ENCODE measurements around the gene NUDT14.

Gene NUDT14

DNA sequence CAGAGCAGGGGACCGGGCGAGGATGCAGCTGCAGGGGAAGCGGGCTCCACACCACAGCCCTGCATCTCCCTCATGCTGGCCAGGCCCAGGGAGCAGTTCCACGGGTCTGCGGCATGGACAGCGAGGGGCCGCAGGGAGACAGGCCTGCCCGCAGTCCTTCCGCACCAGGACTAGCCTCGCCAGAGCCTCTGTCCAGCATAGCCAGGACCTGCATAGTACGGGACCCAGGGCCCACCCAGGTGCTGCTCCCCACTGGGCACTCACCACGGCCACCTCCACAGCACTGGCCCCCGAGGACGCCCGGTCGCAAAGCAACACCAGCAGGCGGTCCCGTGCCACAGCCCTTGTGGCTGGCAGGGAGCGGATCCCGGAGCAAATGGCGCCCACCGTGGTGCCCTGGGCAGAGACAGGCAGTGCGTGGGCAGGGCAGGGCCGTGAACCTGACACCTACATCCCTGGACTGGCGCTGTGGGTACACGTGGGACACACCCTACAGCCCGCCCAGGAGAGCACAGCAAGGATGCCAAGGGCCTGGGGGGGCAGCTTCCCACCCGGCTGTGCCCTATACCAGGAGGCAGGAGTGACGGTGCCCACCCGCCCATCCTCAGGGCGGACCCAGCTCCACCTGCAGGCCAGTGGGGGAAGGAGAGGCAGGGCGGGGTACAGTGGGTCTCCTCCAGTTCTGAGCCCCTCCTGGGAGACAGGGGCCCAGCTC is 36.3 kb downstream of the NUDT14 start:
- no peak for DNase-seq

DNA sequence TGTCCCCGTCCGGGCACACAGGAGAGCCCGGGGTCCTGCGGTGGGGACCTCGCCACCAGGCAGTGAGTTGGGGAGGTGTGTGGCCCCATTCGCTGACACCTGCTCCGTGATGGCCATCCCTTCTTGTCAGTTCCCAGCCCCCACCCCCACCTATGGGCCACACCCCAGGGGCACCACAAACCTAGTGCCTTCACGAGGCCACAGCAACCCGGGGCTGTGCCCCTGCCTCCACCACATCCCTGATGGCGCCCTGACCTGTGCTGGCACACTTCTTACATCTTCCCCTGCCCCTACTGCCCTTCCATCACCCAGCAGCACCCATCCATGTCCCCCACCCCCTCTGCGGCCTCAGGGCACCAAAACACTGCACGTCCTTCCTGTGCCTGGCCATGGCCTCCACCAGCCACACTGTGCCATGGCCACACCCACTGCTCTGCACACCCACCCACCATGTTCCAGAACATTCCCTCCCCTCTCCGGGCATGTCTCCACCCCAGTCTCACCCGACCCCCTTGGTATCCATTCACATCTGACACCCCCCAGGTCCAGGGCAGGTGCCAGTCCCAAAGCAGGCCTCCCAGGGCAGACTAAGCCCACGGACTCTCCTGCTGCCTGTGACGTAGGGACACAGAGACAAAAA is 37.0 kb downstream of the NUDT14 start:
- no peak for DNase-seq

DNA sequence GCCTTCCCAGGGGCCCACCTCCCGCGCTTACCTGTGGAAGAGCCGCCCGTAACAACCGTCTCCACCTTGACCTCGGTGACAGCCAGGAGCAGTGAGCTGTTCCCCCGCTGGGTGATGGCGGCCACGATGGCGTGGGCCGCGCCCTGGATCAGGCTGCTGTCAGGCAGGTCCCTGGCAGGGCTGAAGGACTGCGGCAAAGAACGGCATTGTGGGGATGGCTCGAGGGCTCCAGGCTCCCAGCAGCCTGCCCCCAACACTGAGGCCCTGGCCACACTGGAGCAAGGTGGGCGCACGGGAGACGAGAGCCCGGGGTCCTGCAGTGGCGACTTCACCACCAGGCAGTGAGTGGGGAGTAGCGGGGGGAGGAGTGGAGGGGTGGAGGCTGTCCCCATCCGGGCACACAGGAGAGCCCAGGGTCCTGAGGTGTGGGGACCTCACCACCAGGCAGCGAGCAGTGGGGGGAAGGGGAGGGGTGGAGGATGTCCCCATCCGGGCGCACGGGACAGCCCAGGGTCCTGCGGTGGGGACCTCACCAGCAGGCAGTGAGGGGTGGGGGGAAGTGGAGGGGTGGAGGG is 37.6 kb downstream of the NUDT14 start:
- no peak for DNase-seq

DNA sequence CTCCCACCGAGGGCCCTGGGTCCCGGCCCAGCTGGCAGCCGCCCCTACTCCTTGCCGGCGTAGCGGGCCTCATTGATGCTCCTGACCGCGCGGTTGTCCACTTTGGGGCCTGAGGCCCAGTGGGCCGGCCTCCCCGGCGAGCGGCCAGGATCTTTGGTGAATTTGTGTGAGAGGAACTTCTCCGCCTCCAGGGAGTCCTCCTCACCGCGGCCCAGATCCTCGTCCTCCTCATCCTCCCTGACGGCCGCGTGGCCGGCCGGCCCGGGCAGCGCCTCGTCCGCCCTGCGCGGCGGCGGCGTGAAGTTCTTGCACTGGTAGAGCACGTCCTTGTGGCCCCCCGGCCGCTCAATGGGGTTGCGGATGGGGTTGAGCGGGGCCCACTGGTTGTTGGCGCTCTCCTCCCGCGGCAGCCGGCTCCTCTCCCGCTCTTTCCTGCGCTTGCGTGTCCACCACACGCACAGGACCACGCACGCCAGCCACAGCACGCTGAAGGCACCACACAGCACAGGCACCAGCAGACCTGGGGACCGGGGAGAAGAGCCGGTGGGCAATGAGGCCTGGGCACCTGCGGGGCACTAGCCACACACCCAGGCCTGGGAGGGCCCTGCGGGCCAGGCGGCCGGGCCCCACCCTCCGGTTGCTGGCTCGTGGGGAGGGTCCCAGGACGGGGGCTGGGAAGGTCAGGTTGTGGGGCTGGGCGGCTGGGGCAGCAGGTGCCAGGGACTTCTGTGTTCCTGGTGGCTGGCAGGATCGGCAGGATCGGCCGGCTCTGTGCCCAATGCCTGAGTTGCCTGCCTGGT is 38.3 kb downstream of the NUDT14 start:
- DNase-seq = no peak

DNA sequence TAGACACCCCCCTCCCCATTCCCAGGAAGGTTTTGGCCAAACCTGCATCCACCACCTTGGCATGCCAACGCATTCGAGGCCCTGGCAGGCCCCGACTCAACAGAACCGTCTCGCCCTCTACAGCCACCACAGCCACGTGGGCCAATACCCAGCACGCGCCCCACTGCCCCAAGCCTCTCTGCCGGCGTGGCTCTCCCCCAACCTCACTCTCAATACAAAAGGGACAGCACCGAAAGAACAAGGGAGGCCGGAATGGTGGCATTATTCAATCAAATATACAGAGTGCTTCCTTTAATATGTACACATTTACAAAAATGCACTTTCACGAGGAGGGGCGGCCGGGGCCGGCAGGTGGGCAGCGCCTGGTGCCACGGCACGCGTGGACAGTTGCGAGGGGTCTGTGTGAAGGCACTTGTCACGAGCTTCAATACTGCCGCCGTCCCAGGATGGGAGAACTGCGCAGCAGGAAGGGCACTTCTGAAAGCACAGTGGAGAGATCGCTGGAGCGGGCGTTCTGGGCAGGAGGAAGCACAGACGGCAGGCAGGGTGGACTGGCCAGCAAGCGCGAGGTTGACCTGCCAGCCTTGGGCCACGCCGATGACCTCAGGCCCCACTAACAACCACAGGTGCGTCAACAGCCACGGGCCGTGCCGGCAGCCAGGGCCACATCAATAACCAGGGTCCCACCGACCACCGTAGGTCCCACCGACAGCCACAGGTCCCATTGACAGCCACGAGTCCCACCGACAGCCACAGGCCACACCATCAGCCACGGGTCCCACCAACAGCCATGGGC is 39.4 kb downstream of the NUDT14 start:
- no peak for DNase-seq

DNA sequence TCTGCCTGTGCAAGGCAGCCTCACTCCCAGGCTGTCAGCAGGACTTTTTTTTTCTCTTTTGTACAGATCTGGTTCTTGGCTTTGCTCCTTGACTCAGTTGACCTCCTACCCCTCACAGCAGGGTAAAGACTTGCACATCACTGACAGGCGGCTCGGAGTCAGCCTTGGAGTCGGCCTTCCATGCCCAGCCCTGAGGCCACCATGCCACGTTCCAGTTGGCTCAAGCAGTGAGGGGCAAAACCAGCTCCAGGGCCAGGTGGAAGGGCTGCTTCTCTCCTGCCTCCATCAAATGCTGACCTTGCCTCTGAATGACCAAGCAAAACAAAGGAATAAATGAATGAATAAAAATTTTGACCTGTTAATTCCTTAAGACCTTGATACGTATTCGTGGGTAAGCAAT is 40.1 kb downstream of the NUDT14 start:
- no peak for DNase-seq

DNA sequence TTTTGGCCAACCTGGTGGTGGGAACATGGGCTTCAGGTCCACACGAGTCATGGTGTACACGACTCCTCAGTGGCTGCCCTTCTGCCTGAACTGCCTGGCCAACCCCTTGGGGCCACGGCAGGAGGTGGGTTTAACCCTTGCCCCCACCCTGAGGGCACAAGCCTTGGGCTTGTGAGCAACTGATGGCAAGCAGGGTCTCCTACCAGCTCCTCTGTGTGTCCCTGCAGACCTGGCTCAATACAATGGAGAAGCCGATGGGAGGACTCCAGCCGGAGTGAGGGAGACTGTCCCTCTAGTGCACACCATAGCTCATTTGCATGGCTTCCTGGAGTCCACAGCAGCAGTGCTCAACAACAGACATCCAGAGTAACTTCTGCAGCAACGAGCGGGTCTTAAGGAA is 40.5 kb downstream of the NUDT14 start:
- DNase-seq = no peak

DNA sequence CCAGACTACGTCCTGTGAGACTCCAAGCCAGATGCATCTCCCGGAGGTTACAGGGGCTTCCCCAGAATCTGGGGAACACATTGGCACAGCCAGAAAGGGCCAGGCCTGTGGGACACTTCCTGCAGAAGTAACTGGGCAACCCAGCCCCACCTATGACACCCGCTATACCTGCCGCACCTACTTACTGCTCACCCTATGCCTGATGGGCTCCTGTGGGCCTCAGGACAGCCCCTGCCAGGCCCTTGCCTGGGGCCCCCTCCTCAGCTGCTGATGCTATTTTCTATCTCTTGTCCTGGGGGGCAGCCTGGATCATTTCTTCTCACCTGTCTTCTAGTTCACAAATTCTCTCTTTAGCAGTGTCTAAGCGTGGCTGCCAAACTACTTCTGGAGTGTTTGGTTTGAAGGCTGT is 41.3 kb downstream of the NUDT14 start:
- no peak for DNase-seq

DNA sequence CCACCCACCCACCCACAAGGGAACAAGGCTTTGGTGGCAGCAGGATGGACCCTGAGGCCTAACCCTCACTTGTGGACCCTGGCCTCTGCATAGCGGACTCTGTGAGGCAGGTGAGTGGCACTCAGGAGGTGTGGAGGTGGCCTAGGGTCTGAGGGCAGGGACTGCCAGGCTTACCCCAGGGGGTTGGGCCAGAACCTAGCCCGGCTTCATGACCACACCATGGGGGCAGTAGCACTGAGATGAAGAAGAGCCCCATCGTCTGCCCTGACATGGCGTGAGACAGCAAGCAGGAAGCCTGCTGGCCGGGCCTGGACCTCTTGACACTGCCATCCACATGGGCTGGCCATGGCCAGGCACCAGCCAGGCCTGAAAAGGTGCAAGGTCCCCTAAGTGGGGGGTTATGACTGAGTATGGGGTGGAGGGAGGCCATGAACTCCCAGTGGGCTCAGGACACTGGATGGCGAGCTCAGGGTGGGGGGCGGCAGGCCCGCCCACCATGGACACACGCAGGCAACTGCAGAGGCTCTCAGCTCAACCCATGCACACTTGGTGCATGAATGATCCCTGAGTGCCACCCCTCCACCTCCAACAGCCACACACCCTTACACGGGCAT is 41.8 kb downstream of the NUDT14 start:
- no peak for DNase-seq

DNA sequence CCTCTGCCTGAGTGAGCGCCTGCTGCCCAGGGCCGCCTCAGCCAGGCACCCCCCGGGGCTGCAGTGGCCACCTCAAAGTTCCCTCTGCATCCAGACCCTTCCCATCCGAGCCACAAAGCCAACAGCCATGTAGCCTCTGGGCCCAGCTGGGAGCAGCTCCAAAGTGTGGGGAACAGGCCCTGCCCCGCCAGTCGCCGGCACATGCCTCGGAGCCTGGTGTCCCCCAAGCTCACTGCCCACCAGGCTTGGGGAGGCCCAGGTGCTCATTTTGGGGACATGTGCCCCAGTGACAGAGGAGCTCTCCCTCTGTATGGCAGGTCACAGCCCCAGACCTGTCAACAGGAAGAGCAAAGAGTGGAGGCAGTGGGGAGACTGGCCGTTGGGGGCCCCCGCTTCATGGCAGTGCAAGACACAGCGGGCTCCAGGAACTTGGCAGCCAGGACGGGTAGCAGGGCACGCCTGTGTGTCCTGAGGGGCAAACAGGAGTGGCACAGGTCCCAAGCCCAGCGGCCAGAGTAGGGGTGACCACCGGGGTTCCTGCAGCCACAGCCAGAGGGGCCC is 42.5 kb downstream of the NUDT14 start:
- DNase-seq = no peak

DNA sequence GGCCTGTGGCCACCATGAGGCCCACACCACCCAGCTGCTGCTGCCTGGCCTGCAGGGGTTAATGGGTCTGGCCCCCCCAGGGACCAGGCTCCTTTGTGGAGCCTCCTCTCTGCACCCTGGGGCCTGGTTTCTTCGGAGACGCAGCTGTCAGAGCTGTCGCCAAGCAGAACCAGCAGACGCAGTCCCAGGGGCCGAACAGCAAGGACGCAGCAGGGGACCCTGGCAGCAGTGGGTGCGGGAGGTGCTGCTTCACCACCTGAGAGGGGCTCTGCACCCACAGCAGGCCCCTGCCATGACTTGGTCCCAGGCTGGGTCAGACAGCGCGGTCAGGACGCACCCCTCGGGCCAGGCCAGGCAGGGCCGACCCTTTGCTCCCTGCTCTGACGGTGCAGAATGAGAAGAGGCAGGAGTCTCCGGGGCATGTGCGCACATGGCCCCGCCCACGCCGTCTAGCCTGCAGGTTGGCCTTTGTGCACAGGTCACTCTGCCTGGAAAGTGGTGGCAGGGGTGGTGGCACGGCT is 43.0 kb downstream of the NUDT14 start:
- DNase-seq = no peak

DNA sequence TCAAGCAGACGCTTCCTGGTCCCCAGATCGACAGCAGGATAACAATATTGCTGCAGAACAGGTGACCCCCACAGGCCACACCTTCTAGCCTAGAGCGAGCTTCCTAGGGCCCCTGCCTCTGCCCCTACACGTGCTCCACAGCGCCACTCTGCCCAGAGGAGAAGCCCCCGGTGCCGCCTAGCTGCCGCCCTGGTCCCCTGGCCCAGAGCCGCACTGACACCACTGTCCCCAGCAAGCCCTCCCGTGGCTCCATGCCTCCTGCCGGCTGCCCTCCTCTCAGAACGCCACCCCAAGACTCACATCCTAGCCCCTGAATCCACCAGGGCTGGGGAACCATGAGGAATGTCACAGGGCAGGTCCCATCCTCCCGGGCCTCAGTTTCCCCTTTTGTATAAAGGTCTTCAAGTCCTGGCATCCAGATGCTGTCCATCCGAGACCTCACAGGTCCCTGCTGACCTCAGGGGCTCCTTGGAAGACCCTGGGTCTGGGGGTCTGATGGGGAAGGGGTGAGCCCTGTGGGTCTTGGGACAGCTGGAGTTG is 43.6 kb downstream of the NUDT14 start:
- DNase-seq = no peak

DNA sequence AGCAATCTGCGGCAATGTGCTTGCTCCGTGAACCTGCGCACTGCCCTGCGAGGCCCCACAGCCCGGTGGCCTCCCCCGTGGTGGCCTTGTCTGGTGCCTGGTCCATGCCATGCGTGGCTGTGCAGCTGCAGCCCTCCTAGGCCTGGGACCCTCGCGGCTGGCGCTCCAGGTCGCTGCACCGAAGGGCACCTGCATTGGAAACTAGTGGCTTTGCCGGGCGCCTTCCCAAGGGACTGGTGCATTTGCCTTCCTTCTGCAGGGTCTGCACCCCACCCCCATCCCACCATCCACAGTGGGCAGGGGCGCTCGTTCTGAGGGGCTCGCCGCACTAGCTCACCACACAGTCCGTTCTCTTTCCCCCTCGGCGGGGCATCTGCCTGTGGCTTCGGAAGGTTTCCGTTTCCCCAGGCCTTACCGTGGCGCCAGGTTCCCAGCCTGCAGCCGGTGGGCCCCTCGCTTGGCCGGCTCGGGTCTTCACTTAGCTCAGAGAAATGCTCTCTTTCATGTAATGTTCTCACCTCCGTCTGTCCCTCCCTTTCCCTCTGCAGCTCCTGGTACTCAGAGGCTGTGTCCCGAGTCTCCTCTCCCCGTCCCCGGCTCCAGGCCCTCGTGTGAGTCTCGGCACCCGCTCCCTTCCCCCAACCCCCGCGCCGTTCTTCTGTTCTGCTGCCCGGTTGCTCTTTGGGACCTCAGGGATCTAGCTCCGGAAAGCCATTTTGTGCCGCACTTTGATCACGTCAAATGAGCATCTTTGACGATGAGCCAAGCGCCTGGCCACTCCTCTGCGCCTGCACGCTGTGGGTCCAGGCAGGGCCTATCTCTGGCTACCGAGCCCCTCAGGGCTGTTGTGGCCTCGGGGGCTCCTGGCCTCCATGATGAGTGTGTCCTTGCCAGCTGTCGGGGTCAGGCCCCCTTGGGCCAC is 44.5 kb downstream of the NUDT14 start:
- DNase-seq = no peak

DNA sequence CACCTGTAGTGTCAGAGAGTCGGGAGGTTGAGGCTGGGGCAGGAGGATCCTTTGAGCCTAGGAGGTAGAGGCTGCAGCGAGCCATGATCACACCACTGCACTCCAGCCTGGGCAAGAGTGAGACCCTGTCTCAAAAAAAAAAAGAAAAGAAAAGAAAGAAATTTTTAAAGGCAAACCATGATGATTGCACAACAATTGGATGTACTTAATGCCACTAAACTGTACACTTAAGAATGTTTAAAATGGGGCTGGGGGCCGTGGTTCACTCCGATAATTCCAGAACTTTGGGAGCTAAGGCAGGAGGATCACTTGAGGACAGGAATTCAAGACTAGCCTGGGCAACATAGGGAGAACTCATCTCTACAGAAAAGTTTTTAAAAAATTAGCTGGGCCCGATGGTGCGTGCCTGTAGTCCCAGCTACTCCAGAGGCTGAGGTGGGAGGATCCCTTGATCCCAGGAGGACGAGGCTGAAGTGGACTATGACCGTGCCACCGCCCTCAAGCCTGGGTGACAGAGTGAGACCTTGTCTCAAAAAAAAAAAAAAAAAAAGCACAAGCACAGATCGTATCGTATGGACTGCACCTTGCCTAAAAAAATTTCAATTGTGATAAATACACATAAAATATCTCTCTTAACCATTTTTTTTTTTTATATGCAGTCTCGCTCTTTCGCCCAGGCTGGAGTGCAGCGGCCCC is 45.3 kb downstream of the NUDT14 start:
- no peak for DNase-seq

DNA sequence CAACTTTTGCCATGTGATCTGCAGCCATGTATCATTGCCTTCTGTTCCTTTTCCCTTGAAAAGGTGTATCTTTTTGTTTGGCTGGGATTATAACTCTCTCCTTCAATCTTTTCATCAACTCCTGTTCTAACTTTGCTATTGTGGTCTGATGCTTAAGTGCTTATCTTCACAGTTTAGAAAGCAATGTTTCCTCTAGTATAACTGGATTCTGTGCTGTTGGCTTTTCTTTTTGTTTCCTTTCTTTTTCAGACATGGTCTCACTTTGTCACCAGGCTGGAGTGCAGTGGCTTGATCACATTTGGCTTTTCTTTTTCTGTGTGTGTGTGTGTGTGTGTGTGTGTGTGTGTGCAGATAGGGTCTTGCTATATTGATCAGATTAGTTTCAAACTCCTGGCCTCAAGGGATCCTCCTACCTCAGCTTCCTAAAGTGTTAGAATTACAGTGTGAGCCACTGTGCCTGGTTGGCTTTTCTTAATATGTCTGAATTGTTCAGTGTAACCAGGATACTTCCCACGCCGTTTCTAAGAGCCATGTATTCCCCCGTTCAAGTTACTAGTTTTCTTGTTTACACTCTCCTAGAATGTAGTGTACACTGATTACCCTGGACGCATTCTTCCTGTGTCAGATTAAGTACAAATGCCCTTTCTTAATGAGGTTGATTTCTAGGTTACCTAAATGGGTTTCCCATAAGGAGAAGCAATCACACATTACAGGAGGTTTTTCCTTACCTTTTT is 48.0 kb downstream of the NUDT14 start:
- DNase-seq = no peak

DNA sequence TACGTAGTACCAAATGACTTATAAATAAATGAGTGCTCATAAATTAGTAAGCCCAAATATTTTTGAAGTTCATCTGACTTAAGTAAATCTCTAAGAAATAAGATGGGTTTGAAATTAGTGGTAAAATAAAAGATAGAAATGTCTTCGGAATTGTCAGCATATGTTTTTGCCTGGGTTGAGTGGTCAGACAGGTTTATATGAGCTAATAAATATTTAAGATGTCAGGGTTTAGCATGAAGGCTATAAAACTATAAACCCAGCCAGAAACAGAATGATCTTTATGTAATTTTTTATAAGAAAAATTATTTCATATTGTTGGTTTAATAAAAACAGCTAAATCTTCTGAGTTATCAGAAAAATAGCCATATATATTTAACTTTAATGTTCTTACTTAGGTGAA is 49.9 kb downstream of the NUDT14 start:
- DNase-seq = no peak

DNA sequence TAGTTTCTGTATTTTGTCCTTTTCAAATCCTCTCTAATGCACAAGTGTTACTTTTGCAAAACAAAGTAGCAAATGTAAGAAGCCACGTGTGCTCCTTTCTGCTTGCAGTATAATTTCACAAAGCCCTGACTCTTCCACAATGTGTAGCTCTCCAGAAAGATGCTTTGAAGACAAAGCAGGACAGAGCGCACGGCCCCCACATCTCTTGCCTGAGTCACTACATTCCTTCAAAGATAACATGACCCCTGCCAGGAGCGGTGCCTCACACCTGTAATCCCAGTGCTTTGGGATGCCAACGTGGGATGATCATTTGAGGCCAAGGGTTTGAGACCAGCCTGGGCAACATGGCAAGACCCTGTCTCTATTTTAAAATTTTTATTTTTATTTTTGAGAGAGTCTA is 53.1 kb downstream of the NUDT14 start:
- no peak for DNase-seq

DNA sequence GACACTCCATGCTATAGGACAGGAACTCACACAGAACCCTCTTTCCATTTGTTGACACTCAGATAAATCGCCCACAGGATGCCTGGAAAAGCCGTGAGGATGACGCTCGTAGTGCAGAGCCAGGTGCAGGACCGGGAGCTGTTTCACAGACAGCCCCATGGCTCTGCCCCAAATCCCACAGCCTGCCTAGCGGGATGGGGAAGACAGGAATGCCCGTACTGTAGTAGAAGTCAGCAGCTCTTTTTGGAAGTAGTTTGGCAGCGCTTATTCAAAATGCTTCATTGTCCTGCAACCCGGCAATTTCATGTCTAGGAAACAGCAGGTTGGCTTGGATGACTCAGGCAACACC is 54.2 kb downstream of the NUDT14 start:
- DNase-seq = no peak
